MCF 10A (cell line): ENCODE data around the gene KIF1C. TPM values are rescaled to one million over a fixed set of nuclear protein-coding genes. Genes with fewer than 3 reads are reported as not detected.

Experiments used
- BruUV-seq: library from RNA; stranded (reverse); fragments of 400-500 nt; replicated peaks from 2 replicates; lab custom pipeline; 2021; lab: Mats Ljungman, UMichigan
- CTCF ChIA-PET: fragments of 300-600 bp; sonication (Branson Sonifier 250); formaldehyde crosslinking; extraction: SDS; loops from one replicate; lab custom pipeline; 2021; ENCODE audit warnings: antibody characterized with exemption, inconsistent platforms; lab: Yijun Ruan, JAX
- POLR2A ChIA-PET: fragments of 300-600, 350-650 bp; sonication (Branson Sonifier 250); formaldehyde crosslinking; extraction: SDS; loops from one replicate; lab custom pipeline; 2020; ENCODE audit warnings: antibody characterized with exemption, inconsistent platforms; lab: Yijun Ruan, JAX
- DNase-seq: peaks from one replicate; pipeline ENCODE4 v3.0.0-alpha.2; 2018; ENCODE audit not compliant: unreplicated experiment
- H3K27ac Mint-ChIP-seq: one replicate; pipeline ENCODE4 v1.8.0; 2022; ENCODE audit warnings: mild to moderate bottlenecking, low read depth, mixed read lengths; ENCODE audit not compliant: unreplicated experiment
- H3K27me3 Mint-ChIP-seq: one replicate; pipeline ENCODE4 v1.8.0; 2022; ENCODE audit warnings: mixed read lengths; ENCODE audit not compliant: insufficient read depth, unreplicated experiment
- H3K36me3 Mint-ChIP-seq: one replicate; pipeline ENCODE4 v1.8.0; 2022; ENCODE audit warnings: mild to moderate bottlenecking, moderate library complexity, mixed read lengths; ENCODE audit not compliant: insufficient read depth, unreplicated experiment
- H3K4me1 Mint-ChIP-seq: one replicate; pipeline ENCODE4 v1.8.0; 2022; ENCODE audit warnings: mixed read lengths; ENCODE audit not compliant: insufficient read depth, unreplicated experiment
- H3K4me3 Mint-ChIP-seq: one replicate; pipeline ENCODE4 v1.8.0; 2022; ENCODE audit warnings: mild to moderate bottlenecking, moderate library complexity, mixed read lengths; ENCODE audit not compliant: unreplicated experiment
- H3K9me3 Mint-ChIP-seq: one replicate; pipeline ENCODE4 v1.8.0; 2022; ENCODE audit warnings: mixed read lengths; ENCODE audit not compliant: unreplicated experiment
- intact Hi-C: fragments of 100-400 bp; cut with micrococcal nuclease; formaldehyde crosslinking; loops from 2 replicates; pipeline ENCODE4 v1.14.1; 2022
- total RNA-seq: library from RNA; stranded (reverse); gene quantifications from 2 replicates; pipeline ENCODE4 v1.2.3, GENCODE V29; 2022
- TF ChIP-seq, protein P1 (sequence below): fragments of 200-600 bp; IDR thresholded peaks from one replicate; pipeline ENCODE4 v1.8.0; 2022; ENCODE audit warnings: antibody characterized with exemption, mild to moderate bottlenecking; ENCODE audit not compliant: unreplicated experiment

Gene KIF1C
- total RNA-seq, 1 experiment from 2014 or later = 84.8 TPM

DNA sequence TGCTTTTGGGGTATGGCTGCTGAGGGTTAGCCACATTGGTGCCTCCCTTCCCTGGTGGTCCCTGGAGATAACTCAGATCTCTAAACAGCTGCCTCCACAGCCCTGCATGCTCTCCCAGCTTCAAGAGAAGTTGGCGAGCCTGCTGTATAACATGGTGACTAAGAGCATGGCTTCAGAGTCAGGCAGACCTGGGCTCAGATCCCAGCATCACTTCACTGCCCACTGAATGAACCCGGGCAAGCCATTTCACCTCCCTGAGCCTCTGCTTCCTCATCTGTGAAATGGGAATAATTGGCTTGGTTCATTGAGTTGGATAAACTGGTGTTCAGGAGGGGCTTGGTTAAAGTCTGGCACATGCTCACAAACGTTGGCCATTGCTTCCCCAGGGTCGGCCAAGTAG, 16.6 kb downstream of the KIF1C start:
- no peak for DNase-seq
- H3K36me3 Mint-ChIP-seq = peaks cover 77% of the 10 kb centered on the region
- intact Hi-C loops = no loop called here
- no peak overlapping the region for H3K27ac Mint-ChIP-seq
- H3K27me3 Mint-ChIP-seq = no peaks in the 10 kb centered on the region
- no peaks in the 10 kb centered on the region for H3K9me3 Mint-ChIP-seq
- no TSS peak for BruUV-seq
- no peak overlapping the region for H3K4me3 Mint-ChIP-seq
- CTCF ChIA-PET = interaction anchor here (0.6 kb wide), 1 partner anchor 452 kb away, joined by 5 read pairs; no protein-coding TSS in a partner anchor
- TF ChIP-seq, protein P1, sequence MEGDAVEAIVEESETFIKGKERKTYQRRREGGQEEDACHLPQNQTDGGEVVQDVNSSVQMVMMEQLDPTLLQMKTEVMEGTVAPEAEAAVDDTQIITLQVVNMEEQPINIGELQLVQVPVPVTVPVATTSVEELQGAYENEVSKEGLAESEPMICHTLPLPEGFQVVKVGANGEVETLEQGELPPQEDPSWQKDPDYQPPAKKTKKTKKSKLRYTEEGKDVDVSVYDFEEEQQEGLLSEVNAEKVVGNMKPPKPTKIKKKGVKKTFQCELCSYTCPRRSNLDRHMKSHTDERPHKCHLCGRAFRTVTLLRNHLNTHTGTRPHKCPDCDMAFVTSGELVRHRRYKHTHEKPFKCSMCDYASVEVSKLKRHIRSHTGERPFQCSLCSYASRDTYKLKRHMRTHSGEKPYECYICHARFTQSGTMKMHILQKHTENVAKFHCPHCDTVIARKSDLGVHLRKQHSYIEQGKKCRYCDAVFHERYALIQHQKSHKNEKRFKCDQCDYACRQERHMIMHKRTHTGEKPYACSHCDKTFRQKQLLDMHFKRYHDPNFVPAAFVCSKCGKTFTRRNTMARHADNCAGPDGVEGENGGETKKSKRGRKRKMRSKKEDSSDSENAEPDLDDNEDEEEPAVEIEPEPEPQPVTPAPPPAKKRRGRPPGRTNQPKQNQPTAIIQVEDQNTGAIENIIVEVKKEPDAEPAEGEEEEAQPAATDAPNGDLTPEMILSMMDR = no peak
- peaks cover 10% of the 10 kb centered on the region for H3K4me1 Mint-ChIP-seq
- POLR2A ChIA-PET = no interaction called here

DNA sequence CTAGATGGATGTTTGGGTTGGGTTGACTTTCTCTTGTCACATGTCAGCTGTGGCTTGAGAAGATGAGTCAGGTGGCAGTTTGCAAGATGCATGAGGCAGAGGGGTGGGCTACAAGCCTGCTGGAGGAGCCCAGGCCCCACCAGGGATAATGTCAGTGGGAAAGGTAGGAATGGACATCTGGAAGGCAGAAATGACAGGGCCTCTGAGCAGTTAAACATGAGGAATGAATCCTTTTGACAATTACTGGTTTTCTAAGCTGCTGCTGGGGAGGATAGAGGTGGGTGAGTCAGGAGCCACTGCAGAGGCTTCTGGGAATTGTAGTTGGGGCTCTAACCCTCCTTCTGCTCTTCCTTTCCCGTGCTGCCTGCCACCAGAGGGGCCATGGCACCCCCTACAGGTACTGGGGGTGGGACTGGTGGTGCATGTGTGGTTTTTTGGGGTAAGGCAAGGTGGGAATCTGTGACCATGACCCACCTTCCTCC, 21.8 kb downstream of the KIF1C start:
- H3K27ac Mint-ChIP-seq = no peak overlapping the region
- POLR2A ChIA-PET = interaction anchor here (1.2 kb wide), 2 partner anchors 10 to 32 kb away, joined by 3 to 4 read pairs; partner anchors contain the start of gene CAMTA2
- CTCF ChIA-PET = interaction anchor here (0.6 to 1.7 kb wide), 3 partner anchors 15 to 39 kb away, joined by 3 to 4 read pairs (median 4); no protein-coding TSS in a partner anchor
- H3K27me3 Mint-ChIP-seq = no peaks in the 10 kb centered on the region
- no peak overlapping the region for H3K4me3 Mint-ChIP-seq
- H3K36me3 Mint-ChIP-seq = peaks cover 81% of the 10 kb centered on the region
- TF ChIP-seq, protein P1 = no peak
- H3K9me3 Mint-ChIP-seq = no peaks in the 10 kb centered on the region
- H3K4me1 Mint-ChIP-seq = peaks cover 4% of the 10 kb centered on the region
- intact Hi-C loops = no loop called here
- DNase-seq = peak; percentile 13
- BruUV-seq = no TSS peak

DNA sequence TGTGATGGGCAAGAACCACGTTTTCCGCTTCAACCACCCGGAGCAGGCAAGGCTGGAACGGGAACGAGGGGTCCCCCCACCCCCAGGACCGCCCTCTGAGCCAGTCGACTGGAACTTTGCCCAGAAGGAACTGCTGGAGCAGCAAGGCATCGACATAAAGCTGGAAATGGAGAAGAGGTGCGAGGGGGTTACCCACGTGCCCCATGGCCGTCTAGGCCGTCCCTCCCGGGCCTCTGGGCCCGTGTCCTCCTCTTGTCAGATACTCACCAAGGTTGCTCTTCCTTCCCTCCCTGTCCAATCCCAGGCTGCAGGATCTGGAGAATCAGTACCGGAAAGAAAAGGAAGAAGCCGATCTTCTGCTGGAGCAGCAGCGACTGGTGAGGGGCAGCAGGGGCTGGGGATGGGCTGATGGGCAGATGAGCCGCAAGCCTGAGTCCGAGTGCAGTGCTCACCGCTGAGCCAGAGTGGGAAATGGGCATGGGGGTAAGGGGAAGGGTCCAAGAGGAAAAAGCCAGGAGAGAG, 22.8 kb downstream of the KIF1C start:
- CTCF ChIA-PET = interaction anchor here (0.6 to 1.2 kb wide), 2 partner anchors 33 to 40 kb away, joined by 3 to 4 read pairs; no protein-coding TSS in a partner anchor
- POLR2A ChIA-PET = no interaction called here
- Mint-ChIP-seq H3K27ac (no peak overlapping the region), H3K9me3 (no peaks in the 10 kb centered on the region), H3K27me3 (no peaks in the 10 kb centered on the region), H3K4me1 (peaks cover 4% of the 10 kb centered on the region), H3K4me3 (no peak overlapping the region), H3K36me3 (peaks cover 73% of the 10 kb centered on the region)
- intact Hi-C loops = no loop called here
- no TSS peak for BruUV-seq
- no peak for DNase-seq
- TF ChIP-seq, protein P1 = no peak

DNA sequence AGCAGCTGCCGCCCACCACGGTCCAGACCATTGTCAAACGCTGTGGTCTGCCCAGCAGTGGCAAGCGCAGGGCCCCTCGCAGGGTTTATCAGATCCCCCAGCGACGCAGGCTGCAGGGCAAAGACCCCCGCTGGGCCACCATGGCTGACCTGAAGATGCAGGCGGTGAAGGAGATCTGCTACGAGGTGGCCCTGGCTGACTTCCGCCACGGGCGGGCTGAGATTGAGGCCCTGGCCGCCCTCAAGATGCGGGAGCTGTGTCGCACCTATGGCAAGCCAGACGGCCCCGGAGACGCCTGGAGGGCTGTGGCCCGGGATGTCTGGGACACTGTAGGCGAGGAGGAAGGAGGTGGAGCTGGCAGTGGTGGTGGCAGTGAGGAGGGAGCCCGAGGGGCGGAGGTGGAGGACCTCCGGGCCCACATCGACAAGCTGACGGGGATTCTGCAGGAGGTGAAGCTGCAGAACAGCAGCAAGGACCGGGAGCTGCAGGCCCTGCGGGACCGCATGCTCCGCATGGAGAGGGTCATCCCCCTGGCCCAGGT, 24.5 kb downstream of the KIF1C start:
- H3K4me1 Mint-ChIP-seq = peaks cover 12% of the 10 kb centered on the region
- DNase-seq = no peak
- POLR2A ChIA-PET = interaction anchor here (0.6 to 0.7 kb wide), 2 partner anchors 53 to 1355 kb away, joined by 3 read pairs; no protein-coding TSS in a partner anchor
- CTCF ChIA-PET = interaction anchor here (1.2 to 1.4 kb wide), 2 partner anchors 9 to 11 kb away, joined by 3 to 4 read pairs; no protein-coding TSS in a partner anchor
- H3K36me3 Mint-ChIP-seq = peaks cover 57% of the 10 kb centered on the region
- no peaks in the 10 kb centered on the region for H3K27me3 Mint-ChIP-seq
- no peak overlapping the region for H3K27ac Mint-ChIP-seq
- BruUV-seq = no TSS peak
- TF ChIP-seq, protein P1 = no peak
- no peaks in the 10 kb centered on the region for H3K9me3 Mint-ChIP-seq
- no peak overlapping the region for H3K4me3 Mint-ChIP-seq
- intact Hi-C loops = no loop called here
